PC-9 (cell line): ENCODE measurements around the gene SORCS2.

Source experiments
- EZH2 ChIP-seq: fragments of 200-600 bp; sonication (generic); IDR thresholded peaks from 2 replicates; pipeline ENCODE4 v1.8.0; 2017; ENCODE audit warnings: antibody characterized with exemption, low read depth
- TF ChIP-seq, protein P1 (sequence below): fragments of 200-600 bp; sonication (generic); conservative IDR thresholded peaks from 2 replicates; pipeline ENCODE4 v1.6.1; 2017; ENCODE audit warnings: mixed run types, antibody characterized with exemption, mild to moderate bottlenecking, moderate library complexity

DNA sequence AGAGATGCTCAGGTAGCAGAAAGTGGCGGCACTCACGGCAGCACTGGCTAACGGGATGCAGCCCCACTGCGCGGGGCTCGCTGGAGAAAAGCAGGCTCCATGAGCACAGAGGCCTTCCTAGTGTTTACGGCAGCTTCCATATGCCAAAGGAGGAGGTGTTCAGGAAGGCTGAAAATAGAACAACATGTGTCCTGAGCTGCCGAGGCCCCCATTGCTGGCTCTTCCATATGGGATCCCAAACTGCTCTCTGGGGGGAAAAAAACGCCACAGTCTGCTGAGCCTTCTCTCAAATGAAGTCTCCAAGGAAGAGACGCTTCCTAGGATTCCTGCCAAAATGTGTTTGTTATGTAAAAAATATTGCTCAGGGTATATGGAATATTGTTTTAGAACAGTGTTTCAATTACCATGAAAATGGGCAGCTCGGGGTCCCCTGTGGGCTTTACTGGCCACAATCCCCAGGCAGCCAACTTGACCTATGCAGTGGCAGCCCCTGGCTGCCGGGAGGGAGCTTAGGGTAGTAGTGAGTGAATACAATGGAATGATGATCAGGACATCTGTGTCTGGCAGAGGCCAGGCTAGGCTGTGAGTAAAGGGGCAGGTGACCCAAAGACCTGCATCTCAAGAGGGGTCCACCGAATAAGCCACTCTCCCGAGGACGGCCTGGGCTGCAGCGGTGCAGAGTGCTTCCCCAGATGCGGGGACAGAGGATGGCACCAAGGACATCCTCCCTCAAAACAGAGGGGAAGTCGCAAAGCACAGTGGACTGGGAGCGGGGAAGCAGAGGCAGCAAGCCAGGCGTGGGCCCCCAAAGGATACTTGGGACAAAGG is 577.3 kb downstream of the SORCS2 start:
- TF ChIP-seq, protein P1, sequence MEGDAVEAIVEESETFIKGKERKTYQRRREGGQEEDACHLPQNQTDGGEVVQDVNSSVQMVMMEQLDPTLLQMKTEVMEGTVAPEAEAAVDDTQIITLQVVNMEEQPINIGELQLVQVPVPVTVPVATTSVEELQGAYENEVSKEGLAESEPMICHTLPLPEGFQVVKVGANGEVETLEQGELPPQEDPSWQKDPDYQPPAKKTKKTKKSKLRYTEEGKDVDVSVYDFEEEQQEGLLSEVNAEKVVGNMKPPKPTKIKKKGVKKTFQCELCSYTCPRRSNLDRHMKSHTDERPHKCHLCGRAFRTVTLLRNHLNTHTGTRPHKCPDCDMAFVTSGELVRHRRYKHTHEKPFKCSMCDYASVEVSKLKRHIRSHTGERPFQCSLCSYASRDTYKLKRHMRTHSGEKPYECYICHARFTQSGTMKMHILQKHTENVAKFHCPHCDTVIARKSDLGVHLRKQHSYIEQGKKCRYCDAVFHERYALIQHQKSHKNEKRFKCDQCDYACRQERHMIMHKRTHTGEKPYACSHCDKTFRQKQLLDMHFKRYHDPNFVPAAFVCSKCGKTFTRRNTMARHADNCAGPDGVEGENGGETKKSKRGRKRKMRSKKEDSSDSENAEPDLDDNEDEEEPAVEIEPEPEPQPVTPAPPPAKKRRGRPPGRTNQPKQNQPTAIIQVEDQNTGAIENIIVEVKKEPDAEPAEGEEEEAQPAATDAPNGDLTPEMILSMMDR, result no peak
- TF ChIP-seq EZH2, result no peak
